ENCODE measurements around the gene ZBTB8A.

DNA sequence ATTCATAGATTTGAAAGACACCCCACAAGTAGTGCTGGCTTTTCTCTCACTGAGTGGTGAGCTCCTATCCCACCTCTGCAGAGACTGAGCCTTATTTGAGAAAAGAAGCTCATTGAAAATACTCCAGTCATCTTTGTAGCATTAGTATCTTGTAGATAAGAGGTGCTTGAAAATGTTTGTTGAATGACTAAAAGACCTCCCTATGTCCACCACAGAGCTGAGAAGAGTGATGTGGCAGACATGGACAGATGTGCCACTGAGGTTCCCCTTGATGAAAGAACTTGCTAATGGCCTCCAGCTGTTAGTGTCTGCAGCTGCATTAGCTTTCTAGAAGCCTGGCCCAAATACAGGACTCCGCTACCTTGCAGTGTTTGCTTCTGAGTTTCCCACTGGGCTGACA lies 29.3 kb upstream of the ZBTB8A start:
- TF ChIP-seq, protein P1, sequence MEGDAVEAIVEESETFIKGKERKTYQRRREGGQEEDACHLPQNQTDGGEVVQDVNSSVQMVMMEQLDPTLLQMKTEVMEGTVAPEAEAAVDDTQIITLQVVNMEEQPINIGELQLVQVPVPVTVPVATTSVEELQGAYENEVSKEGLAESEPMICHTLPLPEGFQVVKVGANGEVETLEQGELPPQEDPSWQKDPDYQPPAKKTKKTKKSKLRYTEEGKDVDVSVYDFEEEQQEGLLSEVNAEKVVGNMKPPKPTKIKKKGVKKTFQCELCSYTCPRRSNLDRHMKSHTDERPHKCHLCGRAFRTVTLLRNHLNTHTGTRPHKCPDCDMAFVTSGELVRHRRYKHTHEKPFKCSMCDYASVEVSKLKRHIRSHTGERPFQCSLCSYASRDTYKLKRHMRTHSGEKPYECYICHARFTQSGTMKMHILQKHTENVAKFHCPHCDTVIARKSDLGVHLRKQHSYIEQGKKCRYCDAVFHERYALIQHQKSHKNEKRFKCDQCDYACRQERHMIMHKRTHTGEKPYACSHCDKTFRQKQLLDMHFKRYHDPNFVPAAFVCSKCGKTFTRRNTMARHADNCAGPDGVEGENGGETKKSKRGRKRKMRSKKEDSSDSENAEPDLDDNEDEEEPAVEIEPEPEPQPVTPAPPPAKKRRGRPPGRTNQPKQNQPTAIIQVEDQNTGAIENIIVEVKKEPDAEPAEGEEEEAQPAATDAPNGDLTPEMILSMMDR (IDR thresholded peaks at IDR 0.05; ENCODE audit: insufficient read depth, low read length, poor library complexity, severe bottlenecking), result no peak
- TF ChIP-seq EZH2phosphoT487 (conservative IDR thresholded peaks at IDR 0.05; ENCODE audit: low read length), result no peak
